ENCODE data around the gene FAM50B. TPM values are rescaled to one million over a fixed set of nuclear protein-coding genes. Genes with fewer than 3 reads are reported as not detected.

The FAM50B gene
- total RNA-seq, 2 experiments from 2014 or later, result 7.5 to 8.5 TPM

GRCh38 chr6:3819161-3820110 is 29.7 kb upstream of the FAM50B start:
- ChIA-PET POLR2A (interaction anchor here (0.7 kb wide), 1 partner anchor 61 kb away, joined by 4 read pairs; no protein-coding TSS in a partner anchor), CTCF (no interaction called here)

GRCh38 chr6:3820563-3820962 is 28.6 kb upstream of the FAM50B start:
- ChIA-PET POLR2A (no interaction called here), CTCF (no interaction called here)

DNA sequence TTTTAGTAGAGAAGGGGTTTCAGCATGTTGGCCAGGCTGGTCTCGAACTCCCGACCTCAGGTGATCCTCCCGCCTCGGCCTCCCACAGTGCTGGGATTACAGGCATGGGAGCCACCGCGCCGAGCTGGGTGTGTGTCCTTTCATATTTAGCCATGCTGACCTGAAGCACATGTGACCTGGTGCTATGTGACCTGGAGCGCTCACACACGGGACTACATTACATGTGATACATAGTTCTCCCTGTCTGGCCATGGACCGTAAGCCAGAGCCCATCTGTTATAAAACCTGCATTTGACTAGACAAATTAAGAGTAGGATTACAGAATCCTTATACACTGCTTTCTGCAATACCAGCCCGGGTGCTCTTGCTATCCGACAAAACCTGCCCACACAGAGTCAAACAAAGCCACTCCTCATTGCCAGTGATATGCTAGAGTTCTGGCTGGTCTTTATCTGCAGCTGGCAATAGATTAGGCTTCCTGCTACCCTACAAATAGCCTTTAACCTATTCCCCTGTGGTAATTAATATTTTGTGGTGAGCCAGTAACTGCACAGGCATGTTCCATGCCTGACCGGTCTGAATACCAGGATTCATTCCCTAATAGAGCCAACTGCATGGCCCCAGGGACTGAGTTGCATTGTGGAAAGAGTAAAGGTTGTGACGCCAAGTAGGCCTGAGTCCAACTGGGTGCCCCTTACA is 26.3 kb upstream of the FAM50B start:
- CTCF ChIA-PET, result no interaction called here
- POLR2A ChIA-PET, result no interaction called here

- ChIA-PET POLR2A (no interaction called here), CTCF (no interaction called here)
Measured at GRCh38 chr6:3823671-3824070, 25.5 kb upstream of the FAM50B start.

- POLR2A ChIA-PET, result no interaction called here
Measured at GRCh38 chr6:3825331-3825831, 23.8 kb upstream of the FAM50B start.

DNA sequence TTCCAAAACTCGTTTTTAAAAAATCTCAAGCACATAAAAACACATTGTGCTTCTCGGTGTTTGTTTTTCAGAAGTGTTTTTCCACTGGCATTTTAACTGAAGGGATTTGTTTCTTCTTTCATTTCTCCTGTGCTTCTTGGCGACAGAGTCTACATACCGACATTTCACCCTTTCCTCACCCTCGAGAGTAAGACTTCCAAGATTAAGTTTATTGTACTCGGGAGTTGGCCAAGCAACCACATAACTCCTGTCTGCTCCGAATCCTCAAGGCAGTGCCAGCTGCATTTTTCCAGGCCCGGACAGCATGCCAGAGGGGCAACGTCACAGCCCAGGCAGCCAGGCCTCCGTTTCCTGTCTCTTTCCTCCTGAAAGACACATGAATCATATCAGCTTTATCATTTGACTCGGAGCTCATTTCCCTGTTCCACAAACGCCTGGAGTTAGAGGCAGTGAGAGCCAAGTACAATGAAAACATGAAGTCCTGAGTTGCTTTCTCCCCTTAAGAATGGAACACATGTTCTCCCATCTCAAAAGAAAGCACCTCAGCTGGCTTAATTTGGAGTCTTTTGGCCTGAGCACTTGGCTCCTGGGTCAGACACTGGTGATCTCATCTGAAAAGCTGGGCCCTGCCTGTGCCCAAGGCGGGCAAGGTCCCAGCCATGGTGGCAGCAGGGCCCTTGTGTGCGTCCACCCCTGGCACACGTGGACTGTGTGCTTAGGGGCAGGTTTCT is 23.2 kb upstream of the FAM50B start:
- POLR2A ChIA-PET, result no interaction called here

More at GRCh38 chr6:3825331-3825831, 23.8 kb upstream of the FAM50B start:
- CTCF ChIA-PET, result no interaction called here

DNA sequence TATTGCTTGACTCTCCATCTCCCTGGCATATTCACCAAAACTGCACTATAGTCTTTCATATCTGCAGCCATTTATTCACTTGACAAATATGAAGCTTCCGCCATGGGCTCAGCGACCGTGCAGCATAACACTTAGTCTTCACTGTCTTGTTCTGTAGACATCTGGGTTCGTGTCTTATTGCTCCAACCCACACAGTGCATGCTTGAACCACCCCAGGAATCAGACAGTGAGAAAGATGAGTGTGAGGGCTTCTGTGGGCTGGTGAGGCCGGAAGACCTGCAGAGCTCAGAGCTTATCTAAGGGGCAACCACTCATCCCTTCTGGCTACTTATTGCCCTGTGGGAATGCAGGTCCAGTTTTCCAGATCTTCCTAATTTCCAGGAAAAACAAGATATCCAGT is 19.9 kb upstream of the FAM50B start:
- POLR2A ChIA-PET, result no interaction called here

More for the DNA sequence above, 23.2 kb upstream of the FAM50B start:
- CTCF ChIA-PET, result no interaction called here

GRCh38 chr6:3830806-3831205 is 18.4 kb upstream of the FAM50B start:
- CTCF ChIA-PET, result no interaction called here
- POLR2A ChIA-PET, result no interaction called here

More for the DNA sequence above, 19.9 kb upstream of the FAM50B start:
- CTCF ChIA-PET, result no interaction called here

DNA sequence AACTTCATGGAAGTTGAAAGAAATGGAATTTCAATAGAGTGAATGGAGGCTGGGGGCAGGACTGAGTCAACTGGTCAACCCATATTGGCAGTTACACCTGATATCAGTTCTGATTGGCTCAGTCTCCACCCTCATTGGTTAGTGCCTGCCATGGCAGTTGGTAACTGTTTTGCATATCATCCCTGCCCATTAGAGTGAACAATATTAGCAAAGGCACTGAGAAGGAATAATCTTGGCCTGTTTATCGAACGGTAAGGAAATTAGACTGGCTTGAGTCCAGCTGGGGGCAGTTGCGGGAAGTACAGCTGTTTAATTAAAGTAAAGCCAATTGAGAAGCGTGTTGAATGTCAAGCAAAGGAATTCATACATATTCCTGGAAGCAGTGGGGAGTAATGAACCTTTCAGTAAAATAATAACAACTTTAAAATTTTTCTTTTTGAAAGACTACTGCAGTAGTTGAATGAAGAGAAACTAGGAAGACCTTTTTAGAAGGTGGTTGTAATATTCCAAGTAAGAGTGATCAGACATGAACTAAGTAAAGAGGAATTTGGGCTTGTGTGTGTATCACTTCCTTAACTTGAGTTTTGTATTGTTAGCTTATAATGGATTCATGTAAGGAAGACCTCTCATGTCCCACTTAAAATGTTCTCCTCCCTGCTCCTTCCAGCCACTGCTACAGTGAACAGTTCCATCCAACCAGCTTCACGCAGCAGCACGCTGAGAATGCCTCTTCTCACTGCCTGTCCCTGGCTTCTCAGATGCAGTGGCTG is 17.2 kb upstream of the FAM50B start:
- POLR2A ChIA-PET, result no interaction called here
- CTCF ChIA-PET, result interaction anchor here (1.0 kb wide), 1 partner anchor 17 kb away, joined by 3 read pairs; the partner anchor contains the start of gene FAM50B

- CTCF ChIA-PET, result no interaction called here
Measured at GRCh38 chr6:3835055-3835731, 14.0 kb upstream of the FAM50B start.

DNA sequence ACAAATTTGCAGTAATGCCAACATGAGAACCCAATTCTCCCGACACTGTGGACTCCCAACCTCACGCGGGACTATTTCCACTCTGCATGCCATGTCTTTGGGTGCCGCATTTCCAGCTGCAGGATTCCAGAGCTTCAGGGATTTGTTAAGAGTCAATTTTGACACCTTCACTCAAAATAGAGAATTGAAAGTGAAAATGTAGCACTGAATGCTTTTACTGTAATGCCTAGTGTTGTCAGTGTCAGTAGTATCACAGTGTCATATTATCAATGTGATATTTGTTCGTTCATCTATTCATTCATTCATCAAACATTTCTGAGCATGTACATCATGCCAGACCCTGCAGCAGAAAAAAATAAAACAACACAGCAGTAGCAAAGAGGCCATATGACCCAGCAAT is 13.4 kb upstream of the FAM50B start:
- CTCF ChIA-PET, result no interaction called here
- POLR2A ChIA-PET, result no interaction called here

More at GRCh38 chr6:3835055-3835731, 14.0 kb upstream of the FAM50B start:
- POLR2A ChIA-PET, result no interaction called here

- ChIA-PET CTCF (no interaction called here), POLR2A (no interaction called here)
Measured at GRCh38 chr6:3836566-3836965, 12.6 kb upstream of the FAM50B start.

DNA sequence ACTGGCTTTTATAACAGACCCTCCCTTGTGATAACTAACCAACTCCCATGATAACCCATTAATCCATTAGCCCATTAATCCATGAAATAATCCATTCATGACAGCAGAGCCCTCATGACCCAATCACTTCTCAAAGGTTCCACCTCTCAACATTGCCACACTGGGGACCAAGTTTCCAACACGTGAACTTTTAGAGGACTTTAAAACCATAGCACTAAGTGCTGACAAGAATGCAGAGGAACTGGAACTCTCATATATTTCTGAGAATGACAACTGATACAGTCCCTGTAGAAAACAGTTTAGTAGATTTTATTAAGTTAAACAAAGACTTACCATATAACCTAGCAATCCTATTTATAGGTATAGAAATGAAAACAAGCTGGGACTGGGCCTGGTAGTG is 11.4 kb upstream of the FAM50B start:
- CTCF ChIA-PET, result no interaction called here
- POLR2A ChIA-PET, result no interaction called here

DNA sequence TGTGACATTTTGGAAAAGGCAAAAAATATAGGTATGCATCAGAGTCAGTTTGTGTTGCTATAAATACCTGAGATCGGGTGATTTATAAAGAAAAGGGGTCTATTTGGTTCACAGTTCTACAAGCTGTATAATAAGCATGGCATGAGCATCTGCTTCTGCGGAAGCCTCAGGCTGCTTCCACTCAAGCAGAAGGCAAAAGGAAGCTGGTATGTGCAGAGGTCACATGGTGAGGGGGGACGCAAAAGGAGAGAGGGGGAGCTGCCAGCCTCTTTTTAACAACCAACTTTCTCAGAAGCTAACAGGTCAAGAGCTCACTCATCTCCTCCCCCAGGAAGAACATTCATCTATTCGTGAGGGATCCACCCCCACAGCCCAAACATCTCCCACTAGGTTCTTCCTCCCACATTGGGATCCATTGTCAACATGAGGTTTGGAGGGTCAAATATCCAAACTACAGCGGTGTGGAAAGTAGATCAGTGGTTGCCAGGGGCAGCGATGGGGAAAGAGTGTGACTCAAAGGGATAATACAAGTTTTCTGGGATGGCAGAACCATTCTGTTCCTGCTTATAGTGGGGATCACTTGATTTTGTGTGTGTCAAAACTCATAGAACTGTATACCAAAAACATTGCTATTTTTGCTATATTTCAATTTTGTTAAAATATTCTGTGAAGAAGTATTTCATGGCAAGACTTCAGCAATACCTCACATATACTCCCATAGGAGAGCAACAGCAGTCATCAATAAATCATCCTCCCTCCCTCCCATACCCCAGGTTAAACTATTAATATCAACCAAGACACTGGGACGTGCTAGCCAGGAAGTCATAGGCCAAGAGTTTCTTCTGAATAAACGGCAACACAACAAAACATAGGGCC is 9.9 kb upstream of the FAM50B start:
- ChIA-PET POLR2A (no interaction called here), CTCF (interaction anchor here (0.7 kb wide), 1 partner anchor 10 kb away, joined by 3 read pairs; no protein-coding TSS in a partner anchor)

DNA sequence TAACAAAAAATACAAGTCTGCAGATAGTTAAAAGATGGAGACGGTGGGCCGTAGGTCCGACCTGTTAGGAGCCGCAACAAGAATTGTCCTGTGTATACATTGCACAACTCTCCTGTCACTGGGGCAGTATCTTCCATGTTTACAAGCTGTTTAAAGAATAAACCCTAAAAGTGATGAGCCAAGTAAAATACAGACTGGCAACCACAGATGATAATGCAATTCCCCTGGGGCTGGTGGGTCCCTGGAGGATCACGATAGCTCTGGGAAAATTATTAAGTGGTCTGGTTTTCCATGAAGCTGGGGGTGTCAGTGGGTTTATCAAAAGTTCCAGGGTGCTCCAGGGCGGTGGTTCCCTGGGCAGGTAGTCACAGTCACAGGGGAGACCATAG is 8.1 kb upstream of the FAM50B start:
- POLR2A ChIA-PET, result no interaction called here
- CTCF ChIA-PET, result no interaction called here

DNA sequence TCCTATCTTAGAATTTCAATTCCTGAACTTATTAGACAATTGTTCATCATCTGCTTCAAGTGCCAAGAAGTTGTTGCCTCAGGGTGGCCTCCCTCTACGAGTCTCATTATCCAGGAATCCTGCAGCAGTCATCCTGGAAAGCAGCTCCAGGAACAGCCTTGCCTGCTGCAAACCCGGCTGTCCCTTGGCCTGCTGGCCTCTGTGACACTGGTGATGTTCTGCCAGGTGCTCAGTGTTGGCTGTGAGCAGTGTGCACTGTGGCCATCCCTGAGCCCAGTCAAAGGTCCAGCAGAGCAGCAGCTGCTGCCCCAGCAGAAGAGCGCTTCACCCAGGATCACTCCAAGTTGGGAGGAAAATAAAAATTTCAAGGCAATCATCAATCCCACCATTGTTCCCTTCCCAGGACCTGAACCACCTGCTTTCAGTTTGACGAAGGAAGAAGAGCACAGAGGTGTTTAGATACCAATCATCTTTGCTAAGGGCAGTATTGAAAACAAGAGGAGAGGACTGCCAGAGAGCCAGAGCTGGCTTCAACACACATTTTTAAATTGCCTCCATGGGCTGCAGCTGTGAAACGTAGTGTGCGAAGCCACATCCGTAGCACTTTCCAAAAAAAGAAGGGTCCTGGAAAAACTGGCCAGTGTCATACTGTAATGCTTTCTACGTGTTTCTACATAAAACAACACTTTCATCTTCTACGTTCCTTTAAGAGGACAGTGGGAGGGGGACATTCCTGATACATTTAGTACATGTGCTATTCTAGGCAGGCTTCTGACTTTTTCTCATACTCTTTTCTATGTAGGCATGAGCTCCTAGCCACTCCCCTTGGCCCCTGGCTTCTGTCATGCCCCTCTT is 7.2 kb upstream of the FAM50B start:
- ChIA-PET CTCF (no interaction called here), POLR2A (no interaction called here)

- ChIA-PET POLR2A (no interaction called here), CTCF (no interaction called here)
Measured at GRCh38 chr6:3843379-3844096, 5.6 kb upstream of the FAM50B start.

Measured in activated CD8-positive, alpha-beta memory T cell treated with anti-CD3 and anti-CD28 coated beads for 36 hours (primary cell).